H1 (cell line): Measurements from ENCODE around the gene CCL23. TPM values are rescaled to one million over a fixed set of nuclear protein-coding genes. Genes with fewer than 3 reads are reported as not detected.

ENCODE experiments used
- CTCF ChIA-PET: fragments of 300-600 bp; sonication (Branson Sonifier 250); formaldehyde crosslinking; loops from one replicate; lab custom pipeline; 2021; ENCODE audit not compliant: partially characterized antibody; lab: Charles Lee
- POLR2A ChIA-PET: fragments of 300-600 bp; sonication (Branson Sonifier 250); formaldehyde crosslinking; loops from one replicate; lab custom pipeline; 2021; ENCODE audit warnings: inconsistent platforms; ENCODE audit not compliant: partially characterized antibody; lab: Charles Lee
- DNase-seq, 2 experiments: peaks; one replicate each; pipeline versions ENCODE4 v3.0.0 to v3.0.0-alpha.2; 2010 to 2022; ENCODE audit warnings: low spot score in 2 of 2, low read depth in 1 of 2, mixed read lengths in 1 of 2
- FAIRE-seq: peaks from 2 replicates; lab custom pipeline; 2011; peaks lifted over from hg19 to GRCh38; lab: Jason Lieb, UNC
- H2AFZ ChIP-seq: 2 replicates; pipeline ENCODE4 v1.8.1; 2012; ENCODE audit warnings: low read length, inconsistent platforms
- H2AK5ac ChIP-seq: 2 replicates; pipeline ENCODE4 v1.6.1; 2013; ENCODE audit warnings: low read depth, low read length
- H2BK120ac ChIP-seq: replicated peaks from 2 replicates; pipeline ENCODE3; 2013; ENCODE audit warnings: low read depth, low read length, inconsistent platforms
- H2BK12ac ChIP-seq: 2 replicates; pipeline ENCODE4 v1.6.1; 2013; ENCODE audit warnings: low read depth, low read length
- H2BK15ac ChIP-seq: 2 replicates; pipeline ENCODE4 v1.6.1; 2013; ENCODE audit warnings: low read length
- H2BK20ac ChIP-seq: 2 replicates; pipeline ENCODE4 v1.6.1; 2013; ENCODE audit warnings: low read length
- H2BK5ac ChIP-seq: 2 replicates; pipeline ENCODE4 v1.6.1; 2013; ENCODE audit warnings: low read depth, low read length
- H3K14ac ChIP-seq: 2 replicates; pipeline ENCODE4 v1.6.1; 2013; ENCODE audit warnings: inconsistent platforms; ENCODE audit not compliant: insufficient read length
- H3K18ac ChIP-seq: 2 replicates; pipeline ENCODE4 v1.6.1; 2013; ENCODE audit warnings: low read length; ENCODE audit errors: extremely low read depth
- H3K23ac ChIP-seq: 2 replicates; pipeline ENCODE4 v1.6.1; 2013; ENCODE audit warnings: inconsistent platforms; ENCODE audit not compliant: insufficient read length
- H3K23me2 ChIP-seq: 2 replicates; pipeline ENCODE4 v1.6.1; 2013; ENCODE audit warnings: low read depth, low read length
- H3K27ac ChIP-seq: 2 replicates; pipeline ENCODE4 v1.6.1; 2011; ENCODE audit warnings: low read depth, low read length, inconsistent platforms
- H3K27me3 ChIP-seq, 4 experiments: replicated peaks in 1 of 4; 1 replicate in 1 of 4; 2 replicates in 3 of 4; pipeline versions ENCODE4 v1.6.1 to v1.8.1; 2011 to 2013; ENCODE audit warnings: low read length in 3 of 4, mild to moderate bottlenecking in 3 of 4, inconsistent platforms in 2 of 4, mixed read lengths in 2 of 4, moderate library complexity in 1 of 4; ENCODE audit not compliant: control insufficient read depth in 3 of 4, insufficient read depth in 3 of 4; ENCODE audit errors: extremely low read depth in 1 of 4
- H3K36me3 ChIP-seq, 4 experiments: 2 replicates each; pipeline versions ENCODE4 v1.6.1 to v1.8.1; 2011 to 2013; ENCODE audit warnings: mild to moderate bottlenecking in 4 of 4, low read length in 3 of 4, moderate library complexity in 2 of 4, control low read depth in 1 of 4, inconsistent platforms in 1 of 4; ENCODE audit not compliant: insufficient read depth in 4 of 4, control insufficient read depth in 2 of 4
- H3K4ac ChIP-seq: replicated peaks from 2 replicates; pipeline ENCODE3; 2013; ENCODE audit warnings: low read length, low read depth, mixed read lengths, inconsistent platforms; ENCODE audit not compliant: insufficient read length
- H3K4me1 ChIP-seq, 4 experiments: replicated peaks in 1 of 4; 1 replicate in 1 of 4; 2 replicates in 3 of 4; pipeline versions ENCODE4 v1.6.1 to v1.8.1; 2011 to 2013; ENCODE audit warnings: low read length in 3 of 4, inconsistent platforms in 2 of 4, mixed read lengths in 1 of 4; ENCODE audit not compliant: insufficient read depth in 4 of 4, control insufficient read depth in 3 of 4
- H3K4me2 ChIP-seq, 2 experiments: 2 replicates each; pipeline versions ENCODE4 v1.6.1 to v1.8.1; 2011 to 2013; ENCODE audit warnings: low read depth in 2 of 2, low read length in 2 of 2, control low read depth in 1 of 2, inconsistent platforms in 1 of 2, mild to moderate bottlenecking in 1 of 2; ENCODE audit not compliant: insufficient read depth in 1 of 2
- H3K4me3 ChIP-seq, 4 experiments: fragments of 200-600, 300-600 bp in 1 of 4; sonication (generic), shearing (Covaris generic), sonication (Bioruptor Twin) in 1 of 4; 2 replicates each; pipeline versions ENCODE4 v1.5.1 to v1.8.1; 2011 to 2016; ENCODE audit warnings: low read length in 4 of 4, low read depth in 3 of 4, control low read depth in 2 of 4, inconsistent platforms in 2 of 4, mild to moderate bottlenecking in 2 of 4, mixed read lengths in 1 of 4, moderate library complexity in 1 of 4; ENCODE audit not compliant: insufficient read depth in 2 of 4; ENCODE audit errors: extremely low read depth in 1 of 4
- H3K56ac ChIP-seq: replicated peaks from 2 replicates; pipeline ENCODE3; 2013; ENCODE audit warnings: low read depth, mild to moderate bottlenecking, mixed read lengths, low read length, inconsistent platforms; ENCODE audit not compliant: insufficient read length
- H3K79me1 ChIP-seq: 2 replicates; pipeline ENCODE4 v1.6.1; 2013; ENCODE audit warnings: low read depth, low read length, control low read depth
- H3K79me2 ChIP-seq, 2 experiments: 2 replicates each; pipeline versions ENCODE4 v1.6.1 to v1.8.1; 2012 to 2013; ENCODE audit warnings: low read length in 2 of 2, mild to moderate bottlenecking in 2 of 2, inconsistent platforms in 1 of 2; ENCODE audit not compliant: insufficient read depth in 2 of 2, control insufficient read depth in 1 of 2
- H3K9ac ChIP-seq, 4 experiments: replicated peaks in 1 of 4; 1 replicate in 1 of 4; 2 replicates in 3 of 4; pipeline versions ENCODE4 v1.6.1 to v1.8.1; 2011 to 2013; ENCODE audit warnings: low read depth in 3 of 4, low read length in 3 of 4, control low read depth in 2 of 4, mild to moderate bottlenecking in 2 of 4, moderate library complexity in 2 of 4, inconsistent platforms in 1 of 4; ENCODE audit errors: extremely low read depth in 1 of 4
- H3K9me3 ChIP-seq, 2 experiments: 2 replicates each; pipeline versions ENCODE4 v1.6.1 to v1.8.1; 2012 to 2013; ENCODE audit warnings: mild to moderate bottlenecking in 2 of 2, moderate library complexity in 2 of 2, control low read depth in 1 of 2, inconsistent platforms in 1 of 2, low read depth in 1 of 2, low read length in 1 of 2, mixed read lengths in 1 of 2; ENCODE audit not compliant: insufficient read depth in 2 of 2
- H4K20me1 ChIP-seq, 2 experiments: replicated peaks in 1 of 2; 2 replicates each; pipeline versions ENCODE3 to v1.8.1; 2011 to 2013; ENCODE audit warnings: inconsistent platforms in 2 of 2, low read length in 2 of 2, mild to moderate bottlenecking in 1 of 2; ENCODE audit not compliant: insufficient read depth in 2 of 2, control insufficient read depth in 1 of 2
- H4K5ac ChIP-seq: 2 replicates; pipeline ENCODE4 v1.6.1; 2013; ENCODE audit warnings: low read length, low read depth, mixed read lengths, inconsistent platforms; ENCODE audit not compliant: insufficient read length
- H4K8ac ChIP-seq: 2 replicates; pipeline ENCODE4 v1.8.0; 2013; ENCODE audit warnings: mild to moderate bottlenecking, moderate library complexity, low read length, inconsistent platforms; ENCODE audit not compliant: insufficient read depth; ENCODE audit errors: extremely low read depth
- H4K91ac ChIP-seq: replicated peaks from 2 replicates; pipeline ENCODE3; 2013; ENCODE audit warnings: low read length, mixed read lengths, inconsistent platforms; ENCODE audit not compliant: insufficient read length
- BACH1 ChIP-seq: IDR thresholded peaks from 2 replicates; pipeline ENCODE4 v1.6.1; 2012; ENCODE audit warnings: low read length, improper control_type of control experiment
- HDAC2 ChIP-seq, 2 experiments: fragments of 300-600 bp in 1 of 2; sonication (generic) in 1 of 2; IDR thresholded peaks; 2 replicates each; pipeline ENCODE4 v1.6.1; 2011 to 2012; ENCODE audit warnings: low read depth in 2 of 2, low read length in 2 of 2, mild to moderate bottlenecking in 2 of 2, moderate library complexity in 2 of 2, borderline replicate concordance in 1 of 2, inconsistent platforms in 1 of 2
- JUND ChIP-seq: IDR thresholded peaks from 2 replicates; pipeline ENCODE4 v1.6.1; 2011; ENCODE audit warnings: mild to moderate bottlenecking, improper control_type of control experiment, low read length
- KDM1A ChIP-seq: fragments of 200-600, 300-600 bp; sonication (generic); IDR thresholded peaks from 2 replicates; pipeline ENCODE4 v1.7.1; 2016; ENCODE audit warnings: mild to moderate bottlenecking, low read length, borderline replicate concordance
- KDM4A ChIP-seq: IDR thresholded peaks from one replicate; pipeline ENCODE4 v1.7.1; 2012; ENCODE audit warnings: low read depth, mild to moderate bottlenecking, moderate library complexity, low read length, inconsistent platforms; ENCODE audit not compliant: severe bottlenecking
- RAD21 ChIP-seq, 2 experiments: IDR thresholded peaks in 1 of 2; conservative IDR thresholded peaks in 1 of 2; 2 replicates each; pipeline ENCODE4 v1.6.1; 2011; ENCODE audit warnings: low read depth in 2 of 2, low read length in 2 of 2, improper control_type of control experiment in 1 of 2, inconsistent platforms in 1 of 2, mild to moderate bottlenecking in 1 of 2, moderate library complexity in 1 of 2
- RBBP5 ChIP-seq: IDR thresholded peaks from 2 replicates; pipeline ENCODE4 v1.7.1; 2012; ENCODE audit warnings: low read depth, mild to moderate bottlenecking, inconsistent platforms, low read length, moderate library complexity, borderline replicate concordance
- USF2 ChIP-seq: IDR thresholded peaks from 2 replicates; pipeline ENCODE4 v1.6.1; 2011; ENCODE audit warnings: low read length, improper control_type of control experiment
- WGBS, 2 experiments: shearing (Covaris generic) in 1 of 2; methylation state at CpG; one replicate each; pipeline versions ENCODE4 v1.1.6 to v1.1.7; 2013 to 2015; ENCODE audit warnings: low lambda C conversion rate in 2 of 2, mixed read lengths in 2 of 2, inconsistent platforms in 1 of 2, low coverage in 1 of 2, missing lambda C conversion rate in 1 of 2; ENCODE audit not compliant: insufficient replicate concordance in 2 of 2, insufficient coverage in 1 of 2, insufficient read length in 1 of 2; ENCODE audit errors: extremely low coverage in 1 of 2, missing lambda C conversion rate in 1 of 2; 5-methylcytosine and 5-hydroxymethylcytosine counted together
- polyA plus RNA-seq, 7 experiments: library from polyadenylated mRNA; depleted of rRNA in 3 of 7; stranded (reverse) in 5 of 7; unstranded in 2 of 7; fragments of >200 nt in 5 of 7; fragments of 200-250 nt in 2 of 7; gene quantifications; 1 replicate in 5 of 7; 2 replicates in 1 of 7; 4 replicates in 1 of 7; pipeline versions ENCODE4 v1.2.1 to v1.2.3, GENCODE V29; 2011 to 2013; ENCODE audit warnings: missing spikeins in 2 of 7, mixed read lengths in 2 of 7
- total RNA-seq: library from RNA; stranded (reverse); fragmentation: NEBNext Ultra II Directional; extraction: Animal tissue kit (Norgen Biotek cat#: 25700); gene quantifications from 2 replicates; pipeline ENCODE4 v1.2.1, GENCODE V29; 2021
- TF ChIP-seq, protein P1 (sequence below): IDR thresholded peaks from 2 replicates; pipeline ENCODE4 v1.6.1; 2011; ENCODE audit warnings: low read depth, mild to moderate bottlenecking, low read length; ENCODE audit not compliant: insufficient read depth

Gene CCL23
- total and polyA plus RNA-seq, 2 of the 8 experiments (the other 6 are each of a cell fraction or from before 2014, with no cell fraction given): not detected

DNA sequence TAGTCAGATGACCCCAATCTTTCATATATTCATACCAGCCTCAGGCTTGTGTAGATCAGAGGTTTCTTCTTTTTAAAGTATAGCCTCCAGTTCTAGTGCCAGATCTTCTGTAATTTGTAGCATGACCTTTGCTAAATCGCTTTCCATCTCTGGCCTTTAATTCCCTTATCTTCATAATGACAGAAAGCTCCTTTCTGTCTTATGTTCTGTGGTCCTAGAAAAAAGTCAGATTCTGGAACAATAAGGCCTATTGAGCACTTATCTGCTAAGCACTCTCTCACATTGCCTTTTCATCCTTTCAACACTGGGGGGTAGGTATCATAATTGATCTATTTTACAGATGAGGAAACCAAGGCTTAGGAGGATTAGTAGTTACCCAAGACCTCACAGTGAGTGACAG, 45.7 kb downstream of the CCL23 start:
- Histone ChIP-seq H4K20me1 (no peaks in the 10 kb centered on the region), H3K18ac (no peak overlapping the region), H4K91ac (no peak overlapping the region), H4K8ac (no peak overlapping the region), H3K36me3 (no peaks in the 10 kb centered on the region), H3K9ac (no peak overlapping the region), H2BK120ac (no peak overlapping the region), H2AFZ (no peak overlapping the region), H3K4ac (no peak overlapping the region), H3K4me1 (peaks cover 0 to 2% (median 0%) of the 10 kb centered on the region in 4 experiments; a peak in 2 of 7 replicates), H2BK15ac (no peak overlapping the region), H2AK5ac (no peak overlapping the region), H2BK12ac (no peak overlapping the region), H2BK20ac (no peak overlapping the region), H3K79me1 (no peaks in the 10 kb centered on the region), H3K4me3 (no peak overlapping the region), H3K27ac (no peak overlapping the region), H3K27me3 (no peaks in the 10 kb centered on the region), H3K4me2 (no peak overlapping the region), H3K79me2 (no peaks in the 10 kb centered on the region), H4K5ac (no peak overlapping the region), H3K9me3 (no peaks in the 10 kb centered on the region), H3K14ac (no peak overlapping the region), H3K56ac (no peak overlapping the region), H2BK5ac (no peak overlapping the region), H3K23ac (no peak overlapping the region), H3K23me2 (no peaks in the 10 kb centered on the region)
- no peak for DNase-seq
- FAIRE-seq: no peak
- TF ChIP-seq JUND: no peak
- no peak for TF ChIP-seq USF2
- no peak for TF ChIP-seq RAD21 (IDR thresholded peaks at IDR 0.05 in 1 of 2, conservative IDR thresholded peaks at IDR 0.05 in 1 of 2; ENCODE audit: low read depth in 2 of 2, low read length in 2 of 2)
- TF ChIP-seq KDM1A: no peak
- no peak for TF ChIP-seq RBBP5
- TF ChIP-seq BACH1: no peak
- TF ChIP-seq KDM4A: no peak
- TF ChIP-seq, protein P1, sequence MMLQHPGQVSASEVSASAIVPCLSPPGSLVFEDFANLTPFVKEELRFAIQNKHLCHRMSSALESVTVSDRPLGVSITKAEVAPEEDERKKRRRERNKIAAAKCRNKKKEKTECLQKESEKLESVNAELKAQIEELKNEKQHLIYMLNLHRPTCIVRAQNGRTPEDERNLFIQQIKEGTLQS: no peak
- no peak for TF ChIP-seq HDAC2 (IDR thresholded peaks at IDR 0.05; ENCODE audit: borderline replicate concordance in 1 of 2, low read depth in 2 of 2, low read length in 2 of 2)
- 67% methylated on average over 1 of the region's 1 CpG; no CpG with 5 or more reads in 1 of the 2 experiments for WGBS, 2 experiments
- POLR2A ChIA-PET: no interaction called here
- CTCF ChIA-PET: interaction anchor here (0.7 to 5.1 kb wide), 3 partner anchors 13 to 182 kb away, joined by 3 to 46 read pairs (median 3); no protein-coding TSS in a partner anchor
